Liver (tissue), 9 donors: ENCODE results near the gene ZSCAN10. TPM values are rescaled to one million over a fixed set of nuclear protein-coding genes. Genes with fewer than 3 reads are reported as not detected.

Experiments used
- DNase-seq: peaks from one replicate; pipeline ENCODE4 v3.0.0-alpha.2; 2017; ENCODE audit warnings: low spot score
- H3K27ac ChIP-seq, 2 donors: one replicate each; pipeline ENCODE4 v1.7.0; 2013; ENCODE audit warnings: inconsistent platforms in 2 of 2, low read length in 2 of 2, control low read depth in 1 of 2, low read depth in 1 of 2, mild to moderate bottlenecking in 1 of 2
- H3K27me3 ChIP-seq, 4 donors: one replicate each; pipeline versions ENCODE4 v1.6.1 to v1.7.0; 2013; ENCODE audit warnings: low read length in 3 of 4, inconsistent platforms in 1 of 4, mild to moderate bottlenecking in 1 of 4, moderate library complexity in 1 of 4; ENCODE audit not compliant: control insufficient read depth in 4 of 4, insufficient read depth in 4 of 4
- H3K36me3 ChIP-seq, 4 donors: one replicate each; pipeline versions ENCODE4 v1.6.1 to v1.7.0; 2013; ENCODE audit warnings: low read length in 3 of 4, mild to moderate bottlenecking in 3 of 4, low read depth in 1 of 4, moderate library complexity in 1 of 4; ENCODE audit not compliant: control insufficient read depth in 4 of 4, insufficient read depth in 3 of 4
- H3K4me1 ChIP-seq, 4 donors: one replicate each; pipeline versions ENCODE4 v1.6.1 to v1.7.0; 2013; ENCODE audit warnings: low read length in 3 of 4, mild to moderate bottlenecking in 3 of 4, moderate library complexity in 1 of 4; ENCODE audit not compliant: control insufficient read depth in 4 of 4, insufficient read depth in 4 of 4
- H3K4me3 ChIP-seq, 3 donors: one replicate each; pipeline versions ENCODE4 v1.6.1 to v1.7.0; 2013; ENCODE audit warnings: low read length in 3 of 3, control low read depth in 1 of 3, low read depth in 1 of 3, mild to moderate bottlenecking in 1 of 3
- H3K9ac ChIP-seq, 2 donors: one replicate each; pipeline ENCODE4 v1.7.0; 2013; ENCODE audit warnings: low read length in 2 of 2, mild to moderate bottlenecking in 2 of 2, moderate library complexity in 2 of 2, control low read depth in 1 of 2, low read depth in 1 of 2
- H3K9me3 ChIP-seq, 4 donors: one replicate each; pipeline versions ENCODE4 v1.6.1 to v1.7.0; 2013; ENCODE audit warnings: low read length in 3 of 4; ENCODE audit not compliant: control insufficient read depth in 4 of 4
- EGR1 ChIP-seq, 2 donors: IDR thresholded peaks; 2 replicates each; pipeline ENCODE4 v1.6.1; 2016 to 2018; ENCODE audit warnings: antibody characterized with exemption in 2 of 2, low read depth in 2 of 2
- GABPA ChIP-seq, 2 donors: IDR thresholded peaks in 1 of 2; conservative IDR thresholded peaks in 1 of 2; 2 replicates each; pipeline ENCODE4 v1.6.1; 2016; ENCODE audit warnings: antibody characterized with exemption in 2 of 2, mild to moderate bottlenecking in 1 of 2, moderate library complexity in 1 of 2
- HNF4A ChIP-seq, 2 donors: conservative IDR thresholded peaks; 2 replicates each; pipeline ENCODE4 v1.6.1; 2016; ENCODE audit warnings: antibody characterized with exemption in 2 of 2, mild to moderate bottlenecking in 2 of 2
- HNF4G ChIP-seq: IDR thresholded peaks from 2 replicates; pipeline ENCODE4 v1.6.1; 2016; ENCODE audit warnings: antibody characterized with exemption
- NR2F2 ChIP-seq: IDR thresholded peaks from 2 replicates; pipeline ENCODE4 v1.6.1; 2016; ENCODE audit warnings: antibody characterized with exemption
- RAD21 ChIP-seq, 2 donors: IDR thresholded peaks; 2 replicates each; pipeline ENCODE4 v1.6.1; 2016; ENCODE audit warnings: antibody characterized with exemption in 2 of 2, mild to moderate bottlenecking in 2 of 2
- RXRA ChIP-seq, 2 donors: IDR thresholded peaks; 2 replicates each; pipeline ENCODE4 v1.6.1; 2017 to 2018; ENCODE audit warnings: antibody characterized with exemption in 2 of 2, mild to moderate bottlenecking in 1 of 2
- SP1 ChIP-seq: IDR thresholded peaks from 2 replicates; pipeline ENCODE4 v1.6.1; 2018; ENCODE audit warnings: antibody characterized with exemption, mild to moderate bottlenecking
- TAF1 ChIP-seq: conservative IDR thresholded peaks from 2 replicates; pipeline ENCODE4 v1.6.1; 2016; ENCODE audit warnings: antibody characterized with exemption, mild to moderate bottlenecking
- YY1 ChIP-seq: IDR thresholded peaks from 2 replicates; pipeline ENCODE4 v1.6.1; 2016; ENCODE audit warnings: antibody characterized with exemption, mild to moderate bottlenecking
- WGBS: extraction: QIAGEN DNeasy Blood & Tissue Kit; methylation state at CpG from one replicate; pipeline ENCODE4 v1.1.7; 2013; 5-methylcytosine and 5-hydroxymethylcytosine counted together
- polyA plus RNA-seq, 2 donors: library from polyadenylated mRNA; stranded (reverse) in 1 of 2; unstranded in 1 of 2; fragments of 200-250 nt in 1 of 2; fragments of >200 nt in 1 of 2; fragmentation: Nextera tagmentation in 1 of 2; extraction: Ambion mirVana in 1 of 2; gene quantifications; one replicate each; pipeline versions ENCODE4 v1.2.1 to v1.2.3, GENCODE V29; 2013 to 2015
- total RNA-seq, 2 donors: library from RNA; depleted of rRNA; stranded (reverse); fragments of >200 nt; gene quantifications; one replicate each; pipeline ENCODE4 v1.2.3, GENCODE V29; 2014
- TF ChIP-seq, protein P1 (sequence below): IDR thresholded peaks from 2 replicates; pipeline ENCODE4 v1.6.1; 2016; ENCODE audit warnings: antibody characterized with exemption
- TF ChIP-seq, protein P2 (sequence below): IDR thresholded peaks from 2 replicates; pipeline ENCODE4 v1.6.1; 2016; ENCODE audit warnings: antibody characterized with exemption
- TF ChIP-seq, protein P3 (sequence below): fragments of 150-350 bp; IDR thresholded peaks from 2 replicates; pipeline ENCODE4 v1.5.1; 2017; ENCODE audit warnings: improper control_type of control experiment, low read depth, low read length; ENCODE audit not compliant: missing input control
- TF ChIP-seq, protein P4 (sequence below): IDR thresholded peaks from 2 replicates; pipeline ENCODE4 v1.6.1; 2016; ENCODE audit warnings: antibody characterized with exemption
- donor health status: healthy.
- donor health status: healthy.
- donor health status: healthy.
- donor health status: healthy.
- donor health status: healthy.

ZSCAN10 gene
- total and polyA plus RNA-seq, 4 donors, result not detected

DNA sequence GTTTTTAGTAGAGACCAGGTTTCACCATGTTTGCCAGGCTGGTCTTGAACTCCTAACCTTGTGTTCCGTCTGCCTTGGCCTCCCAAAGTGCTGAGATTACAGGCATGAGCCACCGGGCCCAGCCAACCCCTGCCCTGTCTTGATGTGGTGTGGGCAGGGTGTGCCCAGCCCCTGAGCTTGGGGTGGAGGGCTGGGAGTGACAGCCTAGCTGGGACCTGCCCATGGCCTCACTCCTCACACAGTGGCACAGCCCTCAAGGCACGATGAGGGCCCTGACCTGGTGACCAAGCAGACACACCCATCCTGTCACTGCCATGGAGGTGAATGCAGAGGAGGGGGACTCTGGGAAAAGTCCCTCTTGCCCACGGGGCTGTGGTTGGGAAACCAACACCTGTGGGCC lies 30.6 kb downstream of the ZSCAN10 start:
- H3K27ac ChIP-seq, result no peak overlapping the region
- H3K4me1 ChIP-seq, result peaks cover 0 to 9% (median 5%) of the 10 kb centered on the region in 4 donors

DNA sequence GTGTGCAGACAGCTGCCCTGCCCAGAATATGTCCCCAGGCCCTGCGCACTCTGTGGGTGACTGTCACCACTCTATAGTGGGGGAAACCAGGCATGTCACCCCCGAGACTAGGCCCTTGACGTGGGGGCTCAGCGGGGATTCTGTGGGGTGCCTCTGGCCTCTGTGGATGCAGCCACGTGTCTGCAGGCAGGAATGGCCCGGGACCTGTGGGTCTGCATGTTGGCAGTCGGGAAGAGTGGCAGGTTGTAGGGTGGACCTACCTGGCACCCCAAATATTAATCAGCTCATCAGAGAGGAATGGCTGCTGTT lies 32.7 kb downstream of the ZSCAN10 start:
- H3K27ac ChIP-seq, result peak overlapping the region; percentile 82 to 88

More for the DNA sequence above, 30.6 kb downstream of the ZSCAN10 start:
- TF ChIP-seq NR2F2, result no peak
- TF ChIP-seq SP1, result no peak
- 77% methylated on average over 4 of the region's 4 CpGs for WGBS
- peaks cover 0 to 9% (median 3%) of the 10 kb centered on the region in 4 donors for H3K36me3 ChIP-seq
- H3K9me3 ChIP-seq, result no peaks in the 10 kb centered on the region
- DNase-seq, result no peak
- H3K4me3 ChIP-seq, result no peak overlapping the region
- H3K9ac ChIP-seq, result no peak overlapping the region
- H3K27me3 ChIP-seq, result no peaks in the 10 kb centered on the region

DNA sequence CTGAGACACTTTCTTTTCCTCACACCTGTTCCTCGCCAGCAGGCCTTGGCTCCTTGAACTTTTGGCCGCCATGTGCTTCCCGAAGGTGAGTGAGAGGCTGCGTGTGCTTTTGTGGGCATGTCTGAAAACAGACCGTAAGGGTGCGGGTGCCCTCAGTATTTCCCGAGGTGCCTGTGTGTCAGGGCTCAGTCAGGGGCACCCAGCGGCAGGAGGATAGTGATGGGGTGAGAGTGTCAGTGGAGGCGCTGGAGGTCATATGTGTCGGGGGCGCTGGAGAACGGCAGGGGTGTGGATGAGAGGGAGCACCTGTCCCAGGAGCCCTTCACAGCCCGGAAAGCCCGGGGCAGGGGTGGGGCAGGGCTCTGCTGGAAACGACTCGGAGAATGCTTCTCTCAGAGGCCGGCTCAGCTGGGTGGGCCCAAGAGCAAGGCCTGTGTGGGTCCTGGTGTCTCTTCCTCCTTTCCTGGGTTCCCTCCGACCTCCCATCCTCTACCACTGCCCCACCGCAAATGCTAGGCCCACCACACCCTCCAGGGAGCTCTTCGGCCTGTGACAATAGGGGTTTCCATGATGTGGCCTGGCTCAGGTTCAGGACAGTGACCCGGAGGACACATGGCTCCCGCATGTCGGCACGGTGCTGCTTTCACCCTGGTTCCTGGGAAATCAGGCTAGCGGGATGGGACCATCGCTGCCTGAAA lies 33.2 kb downstream of the ZSCAN10 start:
- Histone ChIP-seq H3K4me3 (peak overlapping the region; percentile 51 to 89 (median 84)), H3K27me3 (no peaks in the 10 kb centered on the region), H3K4me1 (peaks cover 0 to 9% (median 5%) of the 10 kb centered on the region in 4 donors), H3K36me3 (peaks cover 0 to 9% (median 3%) of the 10 kb centered on the region in 4 donors), H3K27ac (peak overlapping the region; percentile 82 to 88), H3K9me3 (no peaks in the 10 kb centered on the region), H3K9ac (peak overlapping the region; percentile 84 to 97)
- TF ChIP-seq TAF1 (peak; percentile 18), GABPA (IDR thresholded peaks at IDR 0.05 in 1 of 2, conservative IDR thresholded peaks at IDR 0.05 in 1 of 2) (no peak), HNF4A (conservative IDR thresholded peaks at IDR 0.05) (peak in 1 of 2 donors; percentile 23), RAD21 (IDR thresholded peaks at IDR 0.05) (no peak), RXRA (IDR thresholded peaks at IDR 0.05) (peak; percentile 33 to 56), EGR1 (IDR thresholded peaks at IDR 0.05; ENCODE audit: low read depth in 2 of 2) (no peak)
- TF ChIP-seq, protein P1, sequence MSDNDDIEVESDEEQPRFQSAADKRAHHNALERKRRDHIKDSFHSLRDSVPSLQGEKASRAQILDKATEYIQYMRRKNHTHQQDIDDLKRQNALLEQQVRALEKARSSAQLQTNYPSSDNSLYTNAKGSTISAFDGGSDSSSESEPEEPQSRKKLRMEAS, result no peak
- TF ChIP-seq, protein P2, sequence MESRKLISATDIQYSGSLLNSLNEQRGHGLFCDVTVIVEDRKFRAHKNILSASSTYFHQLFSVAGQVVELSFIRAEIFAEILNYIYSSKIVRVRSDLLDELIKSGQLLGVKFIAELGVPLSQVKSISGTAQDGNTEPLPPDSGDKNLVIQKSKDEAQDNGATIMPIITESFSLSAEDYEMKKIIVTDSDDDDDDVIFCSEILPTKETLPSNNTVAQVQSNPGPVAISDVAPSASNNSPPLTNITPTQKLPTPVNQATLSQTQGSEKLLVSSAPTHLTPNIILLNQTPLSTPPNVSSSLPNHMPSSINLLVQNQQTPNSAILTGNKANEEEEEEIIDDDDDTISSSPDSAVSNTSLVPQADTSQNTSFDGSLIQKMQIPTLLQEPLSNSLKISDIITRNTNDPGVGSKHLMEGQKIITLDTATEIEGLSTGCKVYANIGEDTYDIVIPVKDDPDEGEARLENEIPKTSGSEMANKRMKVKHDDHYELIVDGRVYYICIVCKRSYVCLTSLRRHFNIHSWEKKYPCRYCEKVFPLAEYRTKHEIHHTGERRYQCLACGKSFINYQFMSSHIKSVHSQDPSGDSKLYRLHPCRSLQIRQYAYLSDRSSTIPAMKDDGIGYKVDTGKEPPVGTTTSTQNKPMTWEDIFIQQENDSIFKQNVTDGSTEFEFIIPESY, result no peak
- DNase-seq, result no peak
- 48% methylated on average over 26 of the region's 26 CpGs for WGBS

More for the DNA sequence above, 32.7 kb downstream of the ZSCAN10 start:
- H3K9me3 ChIP-seq, result no peaks in the 10 kb centered on the region
- no peak for DNase-seq
- H3K4me3 ChIP-seq, result peak overlapping the region; percentile 51 to 89 (median 84)
- peaks cover 0 to 9% (median 3%) of the 10 kb centered on the region in 4 donors for H3K36me3 ChIP-seq
- H3K4me1 ChIP-seq, result peaks cover 0 to 9% (median 5%) of the 10 kb centered on the region in 4 donors
- 87% methylated on average over 7 of the region's 7 CpGs for WGBS
- TF ChIP-seq YY1, result no peak
- TF ChIP-seq HNF4G, result no peak
- TF ChIP-seq, protein P2, result no peak
- no peak for TF ChIP-seq EGR1 (IDR thresholded peaks at IDR 0.05; ENCODE audit: low read depth in 2 of 2)
- TF ChIP-seq, protein P3, sequence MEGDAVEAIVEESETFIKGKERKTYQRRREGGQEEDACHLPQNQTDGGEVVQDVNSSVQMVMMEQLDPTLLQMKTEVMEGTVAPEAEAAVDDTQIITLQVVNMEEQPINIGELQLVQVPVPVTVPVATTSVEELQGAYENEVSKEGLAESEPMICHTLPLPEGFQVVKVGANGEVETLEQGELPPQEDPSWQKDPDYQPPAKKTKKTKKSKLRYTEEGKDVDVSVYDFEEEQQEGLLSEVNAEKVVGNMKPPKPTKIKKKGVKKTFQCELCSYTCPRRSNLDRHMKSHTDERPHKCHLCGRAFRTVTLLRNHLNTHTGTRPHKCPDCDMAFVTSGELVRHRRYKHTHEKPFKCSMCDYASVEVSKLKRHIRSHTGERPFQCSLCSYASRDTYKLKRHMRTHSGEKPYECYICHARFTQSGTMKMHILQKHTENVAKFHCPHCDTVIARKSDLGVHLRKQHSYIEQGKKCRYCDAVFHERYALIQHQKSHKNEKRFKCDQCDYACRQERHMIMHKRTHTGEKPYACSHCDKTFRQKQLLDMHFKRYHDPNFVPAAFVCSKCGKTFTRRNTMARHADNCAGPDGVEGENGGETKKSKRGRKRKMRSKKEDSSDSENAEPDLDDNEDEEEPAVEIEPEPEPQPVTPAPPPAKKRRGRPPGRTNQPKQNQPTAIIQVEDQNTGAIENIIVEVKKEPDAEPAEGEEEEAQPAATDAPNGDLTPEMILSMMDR, result no peak
- TF ChIP-seq GABPA (IDR thresholded peaks at IDR 0.05 in 1 of 2, conservative IDR thresholded peaks at IDR 0.05 in 1 of 2), result no peak
- TF ChIP-seq, protein P4, sequence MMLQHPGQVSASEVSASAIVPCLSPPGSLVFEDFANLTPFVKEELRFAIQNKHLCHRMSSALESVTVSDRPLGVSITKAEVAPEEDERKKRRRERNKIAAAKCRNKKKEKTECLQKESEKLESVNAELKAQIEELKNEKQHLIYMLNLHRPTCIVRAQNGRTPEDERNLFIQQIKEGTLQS, result no peak
- peak overlapping the region; percentile 30 to 84 for H3K9ac ChIP-seq
- H3K27me3 ChIP-seq, result no peaks in the 10 kb centered on the region
